Stimulated activated CD8-positive, alpha-beta memory T cell treated with anti-CD3 and anti-CD28 coated beads, Interleukin-7, amount 100 ng/mL, for 24 hours (primary cell): ENCODE results near the gene ROBO2.

ENCODE experiments used
- DNase-seq: peaks from one replicate; pipeline ENCODE4 v3.0.0-alpha.2; 2020; ENCODE audit warnings: low read depth

ROBO2 gene

GRCh38 chr3:77052733-77053670 is 13.1 kb downstream of the ROBO2 start:
- no peak for DNase-seq

- no peak for DNase-seq
Measured at GRCh38 chr3:77053795-77054194, 13.9 kb downstream of the ROBO2 start.

- no peak for DNase-seq
Measured at GRCh38 chr3:77055841-77056341, 16.0 kb downstream of the ROBO2 start.

GRCh38 chr3:77059354-77059753 is 19.5 kb downstream of the ROBO2 start:
- no peak for DNase-seq

- no peak for DNase-seq
Measured at GRCh38 chr3:77063423-77063822, 23.5 kb downstream of the ROBO2 start.

GRCh38 chr3:77065750-77066149 is 25.9 kb downstream of the ROBO2 start:
- DNase-seq: no peak

- DNase-seq: no peak
Measured at GRCh38 chr3:77066829-77067228, 26.9 kb downstream of the ROBO2 start.

- no peak for DNase-seq
Measured at GRCh38 chr3:77068808-77069207, 28.9 kb downstream of the ROBO2 start.

GRCh38 chr3:77071364-77071763 is 31.5 kb downstream of the ROBO2 start:
- no peak for DNase-seq

GRCh38 chr3:77071809-77072208 is 31.9 kb downstream of the ROBO2 start:
- no peak for DNase-seq

- DNase-seq: no peak
Measured at GRCh38 chr3:77072232-77072631, 32.3 kb downstream of the ROBO2 start.

GRCh38 chr3:77078279-77078678 is 38.4 kb downstream of the ROBO2 start:
- DNase-seq: no peak

GRCh38 chr3:77079988-77080610 is 40.2 kb downstream of the ROBO2 start:
- no peak for DNase-seq

- no peak for DNase-seq
Measured at GRCh38 chr3:77081240-77081661, 41.4 kb downstream of the ROBO2 start.

- no peak for DNase-seq
Measured at GRCh38 chr3:77084511-77084910, 44.6 kb downstream of the ROBO2 start.

GRCh38 chr3:77086408-77086807 is 46.5 kb downstream of the ROBO2 start:
- no peak for DNase-seq

- DNase-seq: no peak
Measured at GRCh38 chr3:77091809-77092208, 51.9 kb downstream of the ROBO2 start.

- no peak for DNase-seq
Measured at GRCh38 chr3:77093101-77093500, 53.2 kb downstream of the ROBO2 start.

GRCh38 chr3:77096145-77096544 is 56.2 kb downstream of the ROBO2 start:
- DNase-seq: no peak

- DNase-seq: no peak
Measured at GRCh38 chr3:77096966-77097890, 57.3 kb downstream of the ROBO2 start.

- DNase-seq: no peak
Measured at GRCh38 chr3:77102951-77103769, 63.3 kb downstream of the ROBO2 start.
